Neural cell (in vitro differentiated cells): Measurements from ENCODE around the gene LARGE1.

Experiments
- EZH2 ChIP-seq: fragments of 200-600, 300-800 bp; shearing (Covaris generic), sonication (generic); IDR thresholded peaks from 2 replicates; pipeline ENCODE4 v1.6.1; 2014; ENCODE audit warnings: antibody characterized with exemption, low read length, borderline replicate concordance, mild to moderate bottlenecking; ENCODE audit not compliant: insufficient read depth, poor library complexity, severe bottlenecking
- RAD21 ChIP-seq: fragments of 450-650 bp; conservative IDR thresholded peaks from 2 replicates; pipeline ENCODE4 v1.6.1; 2014; ENCODE audit warnings: antibody characterized with exemption, mild to moderate bottlenecking, moderate library complexity
- TAF1 ChIP-seq: IDR thresholded peaks from 2 replicates; pipeline ENCODE4 v1.6.1; 2012; ENCODE audit warnings: low read depth
- TF ChIP-seq, protein P1 (sequence below): fragments of 450-650 bp; IDR thresholded peaks from 2 replicates; pipeline ENCODE4 v1.5.1; 2014; ENCODE audit warnings: antibody characterized with exemption, mild to moderate bottlenecking, moderate library complexity; ENCODE audit not compliant: poor library complexity, severe bottlenecking
- TF ChIP-seq, protein P2 (sequence below): IDR thresholded peaks from 2 replicates; pipeline ENCODE4 v1.6.1; 2012; ENCODE audit warnings: borderline replicate concordance

DNA sequence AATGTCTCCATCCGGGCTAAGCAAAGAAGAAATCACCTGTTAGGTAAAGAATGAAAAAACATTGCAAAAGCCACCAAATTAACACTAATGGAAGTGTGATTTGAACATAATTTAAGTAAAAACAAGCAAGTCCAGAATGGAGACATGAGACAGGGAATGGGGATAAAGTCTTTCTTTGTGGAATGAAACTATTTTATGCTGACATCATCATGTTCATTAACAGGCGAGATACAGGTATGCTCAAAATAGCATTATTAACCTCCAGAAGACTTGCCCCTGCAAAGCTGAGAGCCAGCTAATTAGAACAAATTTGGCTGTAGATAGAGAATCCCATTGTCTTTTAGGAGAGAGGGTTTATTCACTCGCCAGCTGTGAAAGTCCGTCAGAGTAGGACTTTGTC is 4.9 kb upstream of the LARGE1 start:
- TF ChIP-seq TAF1 (no peak), EZH2 (no peak), RAD21 (no peak)
- TF ChIP-seq, protein P1, sequence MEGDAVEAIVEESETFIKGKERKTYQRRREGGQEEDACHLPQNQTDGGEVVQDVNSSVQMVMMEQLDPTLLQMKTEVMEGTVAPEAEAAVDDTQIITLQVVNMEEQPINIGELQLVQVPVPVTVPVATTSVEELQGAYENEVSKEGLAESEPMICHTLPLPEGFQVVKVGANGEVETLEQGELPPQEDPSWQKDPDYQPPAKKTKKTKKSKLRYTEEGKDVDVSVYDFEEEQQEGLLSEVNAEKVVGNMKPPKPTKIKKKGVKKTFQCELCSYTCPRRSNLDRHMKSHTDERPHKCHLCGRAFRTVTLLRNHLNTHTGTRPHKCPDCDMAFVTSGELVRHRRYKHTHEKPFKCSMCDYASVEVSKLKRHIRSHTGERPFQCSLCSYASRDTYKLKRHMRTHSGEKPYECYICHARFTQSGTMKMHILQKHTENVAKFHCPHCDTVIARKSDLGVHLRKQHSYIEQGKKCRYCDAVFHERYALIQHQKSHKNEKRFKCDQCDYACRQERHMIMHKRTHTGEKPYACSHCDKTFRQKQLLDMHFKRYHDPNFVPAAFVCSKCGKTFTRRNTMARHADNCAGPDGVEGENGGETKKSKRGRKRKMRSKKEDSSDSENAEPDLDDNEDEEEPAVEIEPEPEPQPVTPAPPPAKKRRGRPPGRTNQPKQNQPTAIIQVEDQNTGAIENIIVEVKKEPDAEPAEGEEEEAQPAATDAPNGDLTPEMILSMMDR: no peak
- TF ChIP-seq, protein P2, sequence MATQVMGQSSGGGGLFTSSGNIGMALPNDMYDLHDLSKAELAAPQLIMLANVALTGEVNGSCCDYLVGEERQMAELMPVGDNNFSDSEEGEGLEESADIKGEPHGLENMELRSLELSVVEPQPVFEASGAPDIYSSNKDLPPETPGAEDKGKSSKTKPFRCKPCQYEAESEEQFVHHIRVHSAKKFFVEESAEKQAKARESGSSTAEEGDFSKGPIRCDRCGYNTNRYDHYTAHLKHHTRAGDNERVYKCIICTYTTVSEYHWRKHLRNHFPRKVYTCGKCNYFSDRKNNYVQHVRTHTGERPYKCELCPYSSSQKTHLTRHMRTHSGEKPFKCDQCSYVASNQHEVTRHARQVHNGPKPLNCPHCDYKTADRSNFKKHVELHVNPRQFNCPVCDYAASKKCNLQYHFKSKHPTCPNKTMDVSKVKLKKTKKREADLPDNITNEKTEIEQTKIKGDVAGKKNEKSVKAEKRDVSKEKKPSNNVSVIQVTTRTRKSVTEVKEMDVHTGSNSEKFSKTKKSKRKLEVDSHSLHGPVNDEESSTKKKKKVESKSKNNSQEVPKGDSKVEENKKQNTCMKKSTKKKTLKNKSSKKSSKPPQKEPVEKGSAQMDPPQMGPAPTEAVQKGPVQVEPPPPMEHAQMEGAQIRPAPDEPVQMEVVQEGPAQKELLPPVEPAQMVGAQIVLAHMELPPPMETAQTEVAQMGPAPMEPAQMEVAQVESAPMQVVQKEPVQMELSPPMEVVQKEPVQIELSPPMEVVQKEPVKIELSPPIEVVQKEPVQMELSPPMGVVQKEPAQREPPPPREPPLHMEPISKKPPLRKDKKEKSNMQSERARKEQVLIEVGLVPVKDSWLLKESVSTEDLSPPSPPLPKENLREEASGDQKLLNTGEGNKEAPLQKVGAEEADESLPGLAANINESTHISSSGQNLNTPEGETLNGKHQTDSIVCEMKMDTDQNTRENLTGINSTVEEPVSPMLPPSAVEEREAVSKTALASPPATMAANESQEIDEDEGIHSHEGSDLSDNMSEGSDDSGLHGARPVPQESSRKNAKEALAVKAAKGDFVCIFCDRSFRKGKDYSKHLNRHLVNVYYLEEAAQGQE: no peak
